Central memory CD4-positive, alpha-beta T cell (primary cell): ENCODE data around the gene CDYL.

Source experiments
- DNase-seq: peaks from one replicate; pipeline ENCODE4 v3.0.0; 2022

The CDYL gene

GRCh38 chr6:4940416-4940815 lies 164.2 kb downstream of the CDYL start:
- no peak for DNase-seq

GRCh38 chr6:4941782-4942672 lies 165.8 kb downstream of the CDYL start:
- DNase-seq = no peak

GRCh38 chr6:4942673-4943009 lies 166.4 kb downstream of the CDYL start:
- DNase-seq = no peak

- DNase-seq = no peak
Measured at GRCh38 chr6:4943716-4944115, 167.5 kb downstream of the CDYL start.

GRCh38 chr6:4944325-4944724 lies 168.1 kb downstream of the CDYL start:
- no peak for DNase-seq

- DNase-seq = no peak
Measured at GRCh38 chr6:4946521-4946920, 170.3 kb downstream of the CDYL start.

GRCh38 chr6:4947716-4948115 lies 171.5 kb downstream of the CDYL start:
- DNase-seq = no peak

GRCh38 chr6:4948781-4949450 lies 172.7 kb downstream of the CDYL start:
- DNase-seq = no peak

GRCh38 chr6:4950076-4950475 lies 173.9 kb downstream of the CDYL start:
- DNase-seq = no peak

GRCh38 chr6:4950836-4951533 lies 174.8 kb downstream of the CDYL start:
- no peak for DNase-seq

GRCh38 chr6:4953440-4953839 lies 177.2 kb downstream of the CDYL start:
- DNase-seq = no peak

- DNase-seq = no peak
Measured at GRCh38 chr6:4956625-4957024, 180.4 kb downstream of the CDYL start.

- no peak for DNase-seq
Measured at GRCh38 chr6:4957521-4958231, 181.5 kb downstream of the CDYL start.

- DNase-seq = no peak
Measured at GRCh38 chr6:4958624-4959023, 182.4 kb downstream of the CDYL start.

GRCh38 chr6:4961322-4962168 lies 185.3 kb downstream of the CDYL start:
- DNase-seq = no peak

GRCh38 chr6:4962905-4963304 lies 186.7 kb downstream of the CDYL start:
- DNase-seq = no peak

- no peak for DNase-seq
Measured at GRCh38 chr6:4964675-4965561, 188.7 kb downstream of the CDYL start.

- DNase-seq = no peak
Measured at GRCh38 chr6:4965562-4966389, 189.6 kb downstream of the CDYL start.

GRCh38 chr6:4967301-4968030 lies 191.3 kb downstream of the CDYL start:
- no peak for DNase-seq
